ENCODE data around the gene LEMD3. TPM values are rescaled to one million over a fixed set of nuclear protein-coding genes. Genes with fewer than 3 reads are reported as not detected.
A peak's percentile ranks its signal among the peaks of the same experiment; 100 is the strongest.

Gene LEMD3
- total RNA-seq, 1 experiment from 2014 or later, result 28.4 TPM

GRCh38 chr12:65208964-65209654 is 39.7 kb downstream of the LEMD3 start:
- no peaks in the 10 kb centered on the region for H3K9me3 ChIP-seq (ENCODE audit: low read depth, low read length, poor library complexity, severe bottlenecking)
- no TSS peak for BruUV-seq (replicated peaks)
- no peaks in the 10 kb centered on the region for H3K36me3 ChIP-seq (ENCODE audit: insufficient read depth, low read length, poor library complexity, severe bottlenecking)
- TF ChIP-seq CTCF (conservative IDR thresholded peaks at IDR 0.05; ENCODE audit: low read depth, low read length) (no peak), EZH2 (IDR thresholded peaks at IDR 0.05; ENCODE audit: borderline replicate concordance, low read depth, low read length, poor library complexity, severe bottlenecking) (no peak)
- H3K4me3 ChIP-seq (ENCODE audit: low read depth, low read length, poor library complexity, severe bottlenecking), result no peak overlapping the region
- no peaks in the 10 kb centered on the region for H3K27me3 ChIP-seq (replicated peaks; ENCODE audit: insufficient read depth, low read depth, low read length, poor library complexity)
- intact Hi-C loops (cut with micrococcal nuclease; ENCODE audit: unreplicated experiment), result no loop called here
- no peak for DNase-seq (ENCODE audit: low spot score)
- H3K27ac ChIP-seq (ENCODE audit: low read depth, low read length, poor library complexity, severe bottlenecking), result no peak overlapping the region
- ChIA-PET CTCF (no interaction called here), POLR2A (ENCODE audit: low non-redundant PET) (no interaction called here)
- peaks cover 23% of the 10 kb centered on the region for H3K4me1 ChIP-seq (ENCODE audit: insufficient read depth, low read length, poor library complexity, severe bottlenecking)

- no TSS peak for BruUV-seq (replicated peaks)
- TF ChIP-seq CTCF (conservative IDR thresholded peaks at IDR 0.05; ENCODE audit: low read depth, low read length) (no peak), EZH2 (IDR thresholded peaks at IDR 0.05; ENCODE audit: borderline replicate concordance, low read depth, low read length, poor library complexity, severe bottlenecking) (no peak)
- Histone ChIP-seq H3K36me3 (ENCODE audit: insufficient read depth, low read length, poor library complexity, severe bottlenecking) (no peaks in the 10 kb centered on the region), H3K9me3 (ENCODE audit: low read depth, low read length, poor library complexity, severe bottlenecking) (no peaks in the 10 kb centered on the region), H3K27ac (ENCODE audit: low read depth, low read length, poor library complexity, severe bottlenecking) (no peak overlapping the region), H3K27me3 (replicated peaks; ENCODE audit: insufficient read depth, low read depth, low read length, poor library complexity) (no peaks in the 10 kb centered on the region), H3K4me3 (ENCODE audit: low read depth, low read length, poor library complexity, severe bottlenecking) (no peak overlapping the region), H3K4me1 (ENCODE audit: insufficient read depth, low read length, poor library complexity, severe bottlenecking) (peaks cover 23% of the 10 kb centered on the region)
- ChIA-PET CTCF (no interaction called here), POLR2A (ENCODE audit: low non-redundant PET) (no interaction called here)
- DNase-seq (ENCODE audit: low spot score), result peak; percentile 29
- intact Hi-C loops (cut with micrococcal nuclease; ENCODE audit: unreplicated experiment), result no loop called here
Measured at GRCh38 chr12:65209655-65210043, 40.3 kb downstream of the LEMD3 start.

GRCh38 chr12:65217086-65217485 is 47.7 kb downstream of the LEMD3 start:
- intact Hi-C loops (cut with micrococcal nuclease; ENCODE audit: unreplicated experiment), result no loop called here
- Histone ChIP-seq H3K4me1 (ENCODE audit: insufficient read depth, low read length, poor library complexity, severe bottlenecking) (no peaks in the 10 kb centered on the region), H3K27me3 (replicated peaks; ENCODE audit: insufficient read depth, low read depth, low read length, poor library complexity) (no peaks in the 10 kb centered on the region), H3K27ac (ENCODE audit: low read depth, low read length, poor library complexity, severe bottlenecking) (no peak overlapping the region), H3K4me3 (ENCODE audit: low read depth, low read length, poor library complexity, severe bottlenecking) (no peak overlapping the region), H3K9me3 (ENCODE audit: low read depth, low read length, poor library complexity, severe bottlenecking) (peaks cover 15% of the 10 kb centered on the region), H3K36me3 (ENCODE audit: insufficient read depth, low read length, poor library complexity, severe bottlenecking) (peaks cover 28% of the 10 kb centered on the region)
- no peak for DNase-seq (ENCODE audit: low spot score)
- TF ChIP-seq EZH2 (IDR thresholded peaks at IDR 0.05; ENCODE audit: borderline replicate concordance, low read depth, low read length, poor library complexity, severe bottlenecking), result no peak
- no peak for TF ChIP-seq CTCF (conservative IDR thresholded peaks at IDR 0.05; ENCODE audit: low read depth, low read length)
- ChIA-PET CTCF (no interaction called here), POLR2A (ENCODE audit: low non-redundant PET) (no interaction called here)
- BruUV-seq (replicated peaks), result no TSS peak

All from A673 (cell line).